MG63 (cell line): Measurements from ENCODE around the gene EMILIN2. TPM values are rescaled to one million over a fixed set of nuclear protein-coding genes. Genes with fewer than 3 reads are reported as not detected.

Experiments
- total RNA-seq: library from RNA; depleted of rRNA; stranded (reverse); fragments of >200 nt; shearing (Covaris generic); gene quantifications from 2 replicates; pipeline ENCODE4 v1.2.3, GENCODE V29; 2014; ENCODE audit warnings: low replicate concordance; rRNA removed

The EMILIN2 gene
- total RNA-seq, 1 experiment from 2014 or later, result 24.7 TPM

Other genes starting within 250 kb of the EMILIN2 start
- 16.2 and 19.0 TPM in 2 replicates for gene SMCHD1, start 191.3 kb upstream of the EMILIN2 start, total RNA-seq
- gene LPIN2, start 166.1 kb downstream of the EMILIN2 start, total RNA-seq, result 14.2 and 29.3 TPM in 2 replicates